Duodenal mucosa (tissue), 2 donors: ENCODE results near the gene CCNB3.

ENCODE experiments used
- H3K27ac ChIP-seq: one replicate; pipeline ENCODE4 v1.7.0; 2013; ENCODE audit warnings: low read depth, low read length
- H3K27me3 ChIP-seq, 2 donors: one replicate each; pipeline ENCODE4 v1.7.0; 2013; ENCODE audit warnings: low read length in 2 of 2, control low read depth in 1 of 2; ENCODE audit not compliant: insufficient read depth in 2 of 2, control insufficient read depth in 1 of 2
- H3K36me3 ChIP-seq, 2 donors: one replicate each; pipeline ENCODE4 v1.7.0; 2013; ENCODE audit warnings: low read length in 2 of 2, control low read depth in 1 of 2; ENCODE audit not compliant: insufficient read depth in 2 of 2, control insufficient read depth in 1 of 2
- H3K4me1 ChIP-seq, 2 donors: one replicate each; pipeline ENCODE4 v1.7.0; 2013; ENCODE audit warnings: low read length in 2 of 2, control low read depth in 1 of 2; ENCODE audit not compliant: insufficient read depth in 2 of 2, control insufficient read depth in 1 of 2
- H3K4me3 ChIP-seq, 2 donors: one replicate each; pipeline ENCODE4 v1.7.0; 2013; ENCODE audit warnings: low read length in 2 of 2, low read depth in 1 of 2
- H3K9ac ChIP-seq, 2 donors: one replicate each; pipeline ENCODE4 v1.7.0; 2013; ENCODE audit warnings: low read length in 2 of 2, low read depth in 1 of 2
- H3K9me3 ChIP-seq, 2 donors: one replicate each; pipeline ENCODE4 v1.7.0; 2013; ENCODE audit warnings: low read length in 2 of 2, control low read depth in 1 of 2; ENCODE audit not compliant: control insufficient read depth in 1 of 2

Gene CCNB3

GRCh38 chrX:50343917-50344316 is 139.4 kb downstream of the CCNB3 start:
- Histone ChIP-seq H3K36me3 (no peaks in the 10 kb centered on the region), H3K27ac (no peak overlapping the region), H3K9ac (no peak overlapping the region), H3K4me1 (no peaks in the 10 kb centered on the region), H3K9me3 (no peaks in the 10 kb centered on the region), H3K27me3 (no peaks in the 10 kb centered on the region), H3K4me3 (no peak overlapping the region)

GRCh38 chrX:50372966-50373365 is 168.4 kb downstream of the CCNB3 start:
- Histone ChIP-seq H3K36me3 (no peaks in the 10 kb centered on the region), H3K9me3 (no peaks in the 10 kb centered on the region), H3K9ac (no peak overlapping the region), H3K27me3 (no peaks in the 10 kb centered on the region), H3K4me1 (no peaks in the 10 kb centered on the region), H3K27ac (no peak overlapping the region), H3K4me3 (no peak overlapping the region)

- Histone ChIP-seq H3K4me1 (no peaks in the 10 kb centered on the region), H3K36me3 (no peaks in the 10 kb centered on the region), H3K27ac (no peak overlapping the region)
These were observed 171.1 kb downstream of the CCNB3 start for GRCh38 chrX:50375481-50376267.

GRCh38 chrX:50381729-50382415 is 177.3 kb downstream of the CCNB3 start:
- Histone ChIP-seq H3K27me3 (no peaks in the 10 kb centered on the region), H3K27ac (no peak overlapping the region)

More at GRCh38 chrX:50375481-50376267, 171.1 kb downstream of the CCNB3 start:
- no peak overlapping the region for H3K4me3 ChIP-seq
- no peaks in the 10 kb centered on the region for H3K27me3 ChIP-seq
- H3K9me3 ChIP-seq, result no peaks in the 10 kb centered on the region
- no peak overlapping the region for H3K9ac ChIP-seq

GRCh38 chrX:50386520-50386919 is 182.0 kb downstream of the CCNB3 start:
- no peaks in the 10 kb centered on the region for H3K4me1 ChIP-seq
- no peaks in the 10 kb centered on the region for H3K9me3 ChIP-seq
- no peak overlapping the region for H3K27ac ChIP-seq
- H3K27me3 ChIP-seq, result no peaks in the 10 kb centered on the region
- no peak overlapping the region for H3K4me3 ChIP-seq
- no peaks in the 10 kb centered on the region for H3K36me3 ChIP-seq
- H3K9ac ChIP-seq, result no peak overlapping the region

More at GRCh38 chrX:50381729-50382415, 177.3 kb downstream of the CCNB3 start:
- Histone ChIP-seq H3K4me3 (no peak overlapping the region), H3K9ac (no peak overlapping the region), H3K9me3 (no peaks in the 10 kb centered on the region), H3K36me3 (no peaks in the 10 kb centered on the region), H3K4me1 (no peaks in the 10 kb centered on the region)

GRCh38 chrX:50393902-50394301 is 189.3 kb downstream of the CCNB3 start:
- no peak overlapping the region for H3K9ac ChIP-seq
- H3K9me3 ChIP-seq, result no peaks in the 10 kb centered on the region
- H3K4me1 ChIP-seq, result no peaks in the 10 kb centered on the region
- H3K27ac ChIP-seq, result no peak overlapping the region
- no peak overlapping the region for H3K4me3 ChIP-seq
- no peaks in the 10 kb centered on the region for H3K27me3 ChIP-seq
- no peaks in the 10 kb centered on the region for H3K36me3 ChIP-seq
